SU-DHL-6 (cell line): ENCODE data around the gene GLYR1.

Source experiments
- H2AFZ ChIP-seq: fragments of 200-600 bp; sonication (generic); 2 replicates; pipeline ENCODE4 v1.6.1; 2014; ENCODE audit warnings: low read depth, mild to moderate bottlenecking, moderate library complexity, mixed read lengths, antibody characterized with exemption, low read length; ENCODE audit not compliant: severe bottlenecking
- H3F3A ChIP-seq: fragments of 200-600 bp; shearing (Covaris generic); 2 replicates; pipeline ENCODE4 v1.6.0; 2016; ENCODE audit warnings: antibody characterized with exemption, mild to moderate bottlenecking; ENCODE audit not compliant: insufficient read depth
- H3K27ac ChIP-seq: fragments of 200-600 bp; sonication (generic); 2 replicates; pipeline ENCODE4 v1.5.1; 2016; ENCODE audit warnings: low read depth, mild to moderate bottlenecking, low read length, moderate library complexity, mixed read lengths
- H3K27me3 ChIP-seq: fragments of 200-600 bp; sonication (generic), shearing (Covaris generic); 2 replicates; pipeline ENCODE4 v1.6.0; 2014; ENCODE audit warnings: mild to moderate bottlenecking, low read length
- H3K36me3 ChIP-seq: fragments of 200-600 bp; sonication (generic); 2 replicates; pipeline ENCODE4 v1.6.1; 2014; ENCODE audit warnings: mild to moderate bottlenecking, low read length, mixed read lengths
- H3K4me2 ChIP-seq: fragments of 300-600, 200-600 bp; shearing (Covaris generic), sonication (generic); 2 replicates; pipeline ENCODE4 v1.6.0; 2014; ENCODE audit warnings: low read length, low read depth, mild to moderate bottlenecking; ENCODE audit not compliant: poor library complexity, severe bottlenecking
- H3K4me3 ChIP-seq: fragments of 200-600 bp; sonication (generic); 2 replicates; pipeline ENCODE4 v1.5.1; 2014; ENCODE audit warnings: antibody characterized with exemption, low read length, mild to moderate bottlenecking, mixed read lengths; ENCODE audit not compliant: insufficient read depth, poor library complexity, severe bottlenecking
- H3K79me2 ChIP-seq: fragments of 200-600 bp; sonication (generic); 2 replicates; pipeline ENCODE4 v1.6.1; 2014; ENCODE audit warnings: mild to moderate bottlenecking, low read length, moderate library complexity; ENCODE audit not compliant: insufficient read depth
- H3K9ac ChIP-seq: fragments of 200-600 bp; sonication (generic); 2 replicates; pipeline ENCODE4 v1.7.0; 2014; ENCODE audit warnings: mild to moderate bottlenecking, low read length
- H3K9me2 ChIP-seq: fragments of 200-600 bp; sonication (generic); replicated peaks from 2 replicates; pipeline ENCODE4 v1.6.1; 2014; ENCODE audit warnings: low read length; ENCODE audit not compliant: insufficient read depth
- H3K9me3 ChIP-seq: fragments of 200-600 bp; sonication (generic); 2 replicates; pipeline ENCODE4 v1.6.1; 2014; ENCODE audit warnings: low read length, mixed read lengths; ENCODE audit not compliant: insufficient read depth
- H4K20me1 ChIP-seq: fragments of 200-600 bp; sonication (generic); 2 replicates; pipeline ENCODE4 v1.6.1; 2014; ENCODE audit warnings: low read depth, mild to moderate bottlenecking, antibody characterized with exemption, low read length, moderate library complexity, mixed read lengths
- CTCF ChIP-seq: fragments of 200-600 bp; sonication (generic); IDR thresholded peaks from one replicate; pipeline ENCODE4 v1.5.1; 2017; ENCODE audit warnings: antibody characterized with exemption, mild to moderate bottlenecking, low read length, moderate library complexity; ENCODE audit not compliant: insufficient read depth, poor library complexity, severe bottlenecking
- EZH2phosphoT487 ChIP-seq: fragments of 200-600 bp; sonication (generic), shearing (Covaris generic); conservative IDR thresholded peaks from 2 replicates; pipeline ENCODE4 v1.6.1; 2018; ENCODE audit warnings: mild to moderate bottlenecking, antibody characterized with exemption, low read length, moderate library complexity, mixed read lengths

The GLYR1 gene

GRCh38 chr16:4783951-4784336 lies 63.1 kb downstream of the GLYR1 start:
- no peak overlapping the region for H3K9ac ChIP-seq
- no peaks in the 10 kb centered on the region for H3K79me2 ChIP-seq
- no peaks in the 10 kb centered on the region for H4K20me1 ChIP-seq
- no peak overlapping the region for H2AFZ ChIP-seq
- H3K9me3 ChIP-seq: no peaks in the 10 kb centered on the region
- H3K36me3 ChIP-seq: no peaks in the 10 kb centered on the region
- H3K27me3 ChIP-seq: no peaks in the 10 kb centered on the region
- no peak overlapping the region for H3K4me2 ChIP-seq
- H3K9me2 ChIP-seq: no peaks in the 10 kb centered on the region
- no peak overlapping the region for H3K4me3 ChIP-seq
- TF ChIP-seq CTCF: no peak
- no peak for TF ChIP-seq EZH2phosphoT487
- H3K27ac ChIP-seq: no peak overlapping the region
- H3F3A ChIP-seq: no peaks in the 10 kb centered on the region

- H3K9me3 ChIP-seq: no peaks in the 10 kb centered on the region
- H3K4me2 ChIP-seq: no peak overlapping the region
- no peak overlapping the region for H2AFZ ChIP-seq
- H3K79me2 ChIP-seq: no peaks in the 10 kb centered on the region
- no peaks in the 10 kb centered on the region for H3K36me3 ChIP-seq
- no peak overlapping the region for H3K9ac ChIP-seq
- H3K27me3 ChIP-seq: no peaks in the 10 kb centered on the region
- H3K27ac ChIP-seq: no peak overlapping the region
- TF ChIP-seq EZH2phosphoT487: no peak
- no peak for TF ChIP-seq CTCF
- H3F3A ChIP-seq: no peaks in the 10 kb centered on the region
- no peaks in the 10 kb centered on the region for H3K9me2 ChIP-seq
- H3K4me3 ChIP-seq: no peak overlapping the region
- no peaks in the 10 kb centered on the region for H4K20me1 ChIP-seq
Measured at GRCh38 chr16:4783251-4783950, 63.7 kb downstream of the GLYR1 start.

- Histone ChIP-seq H3K79me2 (no peaks in the 10 kb centered on the region), H3K9ac (no peak overlapping the region), H3K27me3 (no peaks in the 10 kb centered on the region), H3K9me3 (no peaks in the 10 kb centered on the region), H4K20me1 (no peaks in the 10 kb centered on the region), H3K4me3 (no peak overlapping the region), H3K9me2 (no peaks in the 10 kb centered on the region), H3F3A (no peaks in the 10 kb centered on the region), H3K36me3 (no peaks in the 10 kb centered on the region), H3K4me2 (no peak overlapping the region), H2AFZ (no peak overlapping the region), H3K27ac (no peak overlapping the region)
- TF ChIP-seq CTCF: no peak
- TF ChIP-seq EZH2phosphoT487: no peak
Measured at GRCh38 chr16:4780235-4780634, 66.9 kb downstream of the GLYR1 start.
